ENCODE results near the gene PCDHGA1. TPM values are rescaled to one million over a fixed set of nuclear protein-coding genes. Genes with fewer than 3 reads are reported as not detected.
"Not testable (repeated sequence)": the region's sequence is repeated elsewhere in the genome, so short reads cannot be mapped to it uniquely, and the experiment has no call there.

Gene PCDHGA1
- total and polyA plus RNA-seq, 9 donors, result 0.44 to 0.86 (median 0.63) TPM

GRCh38 chr5:141345327-141345726 lies 15.0 kb downstream of the PCDHGA1 start:
- Histone ChIP-seq H3K27me3 (ENCODE audit: control insufficient read depth, insufficient read depth, low read length) (peaks cover 2% of the 10 kb centered on the region), H3K27ac (ENCODE audit: low read length) (no peak overlapping the region), H3K36me3 (ENCODE audit: control insufficient read depth, insufficient read depth, low read length) (no peaks in the 10 kb centered on the region), H3K4me1 (ENCODE audit: control insufficient read depth, insufficient read depth, low read length) (no peaks in the 10 kb centered on the region), H3K9me3 (replicated peaks; ENCODE audit: control insufficient read depth, low read depth, low read length) (peaks cover 49% of the 10 kb centered on the region), H3K4me3 (ENCODE audit: low read length) (no peak overlapping the region)
- 50% methylated on average over 13 of the region's 20 CpGs for WGBS (ENCODE audit: insufficient coverage)
- no peak for DNase-seq

GRCh38 chr5:141346017-141346416 lies 15.7 kb downstream of the PCDHGA1 start:
- not testable (repeated sequence) for H3K4me3 ChIP-seq (ENCODE audit: low read length)
- WGBS (ENCODE audit: insufficient coverage), result 40% methylated on average over 1 of the region's 35 CpGs
- peaks cover 51% of the 10 kb centered on the region for H3K9me3 ChIP-seq (replicated peaks; ENCODE audit: control insufficient read depth, low read depth, low read length)

GRCh38 chr5:141349917-141350619 lies 19.8 kb downstream of the PCDHGA1 start, which contains the start of gene PCDHGB1:
PCDHGB1 (plus strand) TSS chr5:141350099; CDS start chr5:141350261, 162 bp downstream.
- peak; percentile 11 for DNase-seq
- Histone ChIP-seq H3K4me1 (ENCODE audit: control insufficient read depth, insufficient read depth, low read length) (no peaks in the 10 kb centered on the region), H3K27me3 (ENCODE audit: control insufficient read depth, insufficient read depth, low read length) (peaks cover 3% of the 10 kb centered on the region), H3K4me3 (ENCODE audit: low read length) (no peak within 1 kb of the TSS), H3K9me3 (replicated peaks; ENCODE audit: control insufficient read depth, low read depth, low read length) (peaks cover 45% of the 10 kb centered on the region), H3K36me3 (ENCODE audit: control insufficient read depth, insufficient read depth, low read length) (no peaks in the 10 kb centered on the region), H3K27ac (ENCODE audit: low read length) (no peak within 1 kb of the TSS)
- 34% methylated on average over 27 of the region's 29 CpGs for WGBS (ENCODE audit: insufficient coverage)

More at GRCh38 chr5:141346017-141346416, 15.7 kb downstream of the PCDHGA1 start:
- not testable (repeated sequence) for DNase-seq; H3K36me3 ChIP-seq (ENCODE audit: control insufficient read depth, insufficient read depth, low read length); H3K4me1 ChIP-seq (ENCODE audit: control insufficient read depth, insufficient read depth, low read length); H3K27ac ChIP-seq (ENCODE audit: low read length); H3K27me3 ChIP-seq (ENCODE audit: control insufficient read depth, insufficient read depth, low read length)

DNA sequence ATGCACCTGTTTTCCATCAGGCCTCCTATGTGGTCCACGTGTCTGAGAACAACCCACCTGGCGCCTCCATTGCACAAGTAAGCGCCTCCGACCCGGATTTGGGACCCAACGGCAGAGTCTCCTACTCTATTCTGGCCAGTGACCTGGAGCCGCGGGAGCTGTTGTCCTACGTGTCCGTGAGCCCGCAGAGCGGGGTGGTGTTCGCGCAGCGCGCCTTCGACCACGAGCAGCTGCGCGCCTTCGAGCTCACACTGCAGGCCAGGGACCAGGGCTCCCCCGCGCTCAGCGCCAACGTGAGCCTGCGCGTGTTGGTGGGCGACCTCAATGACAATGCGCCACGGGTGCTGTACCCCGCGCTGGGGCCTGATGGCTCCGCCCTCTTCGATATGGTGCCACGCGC lies 21.3 kb downstream of the PCDHGA1 start:
- Histone ChIP-seq H3K27ac (ENCODE audit: low read length) (no peak overlapping the region), H3K36me3 (ENCODE audit: control insufficient read depth, insufficient read depth, low read length) (no peaks in the 10 kb centered on the region), H3K9me3 (replicated peaks; ENCODE audit: control insufficient read depth, low read depth, low read length) (peaks cover 52% of the 10 kb centered on the region), H3K27me3 (ENCODE audit: control insufficient read depth, insufficient read depth, low read length) (peaks cover 3% of the 10 kb centered on the region), H3K4me3 (ENCODE audit: low read length) (no peak overlapping the region), H3K4me1 (ENCODE audit: control insufficient read depth, insufficient read depth, low read length) (no peaks in the 10 kb centered on the region)
- WGBS (ENCODE audit: insufficient coverage), result 47% methylated on average over 16 of the region's 36 CpGs
- no peak for DNase-seq

DNA sequence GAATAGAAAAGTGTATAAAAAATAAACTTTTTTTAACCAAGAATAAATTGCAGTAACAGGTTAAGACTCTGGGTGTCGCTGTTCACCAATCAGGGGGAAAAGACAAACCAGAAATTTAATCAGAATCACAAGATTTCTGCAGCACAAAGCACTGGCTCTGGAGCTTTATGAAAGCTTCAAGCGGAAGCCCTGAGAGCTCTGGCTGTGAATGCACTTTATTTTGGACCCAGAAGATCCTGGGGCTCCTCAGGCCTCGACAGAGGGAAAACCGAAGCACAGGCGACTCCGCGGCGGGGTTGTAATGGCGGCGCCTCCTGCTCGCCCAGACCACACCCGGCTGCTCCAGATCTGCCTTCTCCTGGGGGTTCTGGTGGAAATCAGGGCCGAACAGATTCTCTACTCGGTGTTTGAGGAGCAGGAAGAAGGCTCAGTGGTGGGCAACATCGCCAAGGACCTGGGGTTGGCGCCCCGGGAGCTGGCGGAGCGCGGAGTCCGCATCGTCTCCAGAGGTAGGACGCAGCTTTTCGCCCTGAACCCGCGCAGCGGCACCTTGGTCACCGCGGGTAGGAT lies 24.7 kb downstream of the PCDHGA1 start, which contains the start of gene PCDHGA4:
TSS of gene PCDHGA4 (plus strand) at position 122 of the 570 bp plus-strand sequence. CDS start at position 209, 87 bp downstream.
- Histone ChIP-seq H3K27me3 (ENCODE audit: control insufficient read depth, insufficient read depth, low read length) (peaks cover 3% of the 10 kb centered on the region), H3K36me3 (ENCODE audit: control insufficient read depth, insufficient read depth, low read length) (no peaks in the 10 kb centered on the region), H3K4me3 (ENCODE audit: low read length) (no peak within 1 kb of the TSS), H3K27ac (ENCODE audit: low read length) (no peak within 1 kb of the TSS), H3K4me1 (ENCODE audit: control insufficient read depth, insufficient read depth, low read length) (no peaks in the 10 kb centered on the region), H3K9me3 (replicated peaks; ENCODE audit: control insufficient read depth, low read depth, low read length) (peaks cover 59% of the 10 kb centered on the region)
- DNase-seq, result peak; percentile 0
- 16% methylated on average over 29 of the region's 29 CpGs for WGBS (ENCODE audit: insufficient coverage)

DNA sequence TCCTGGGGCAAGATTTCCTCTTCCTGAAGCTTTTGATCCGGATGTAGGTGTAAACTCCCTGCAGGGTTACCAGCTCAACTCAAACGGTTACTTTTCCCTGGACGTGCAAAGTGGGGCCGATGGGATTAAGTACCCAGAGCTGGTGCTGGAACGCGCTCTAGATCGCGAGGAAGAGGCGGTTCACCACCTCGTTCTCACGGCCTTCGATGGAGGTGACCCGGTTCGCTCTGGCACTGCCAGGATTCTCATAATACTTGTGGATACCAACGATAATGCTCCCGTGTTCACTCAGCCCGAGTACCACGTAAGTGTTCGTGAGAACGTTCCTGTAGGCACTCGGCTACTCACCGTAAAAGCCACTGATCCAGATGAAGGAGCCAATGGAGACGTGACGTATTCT lies 25.3 kb downstream of the PCDHGA1 start:
- no peak for DNase-seq
- Histone ChIP-seq H3K4me3 (ENCODE audit: low read length) (no peak overlapping the region), H3K36me3 (ENCODE audit: control insufficient read depth, insufficient read depth, low read length) (no peaks in the 10 kb centered on the region), H3K4me1 (ENCODE audit: control insufficient read depth, insufficient read depth, low read length) (no peaks in the 10 kb centered on the region), H3K27ac (ENCODE audit: low read length) (no peak overlapping the region), H3K9me3 (replicated peaks; ENCODE audit: control insufficient read depth, low read depth, low read length) (peaks cover 60% of the 10 kb centered on the region), H3K27me3 (ENCODE audit: control insufficient read depth, insufficient read depth, low read length) (peaks cover 2% of the 10 kb centered on the region)
- WGBS (ENCODE audit: insufficient coverage), result 70% methylated on average over 22 of the region's 24 CpGs

DNA sequence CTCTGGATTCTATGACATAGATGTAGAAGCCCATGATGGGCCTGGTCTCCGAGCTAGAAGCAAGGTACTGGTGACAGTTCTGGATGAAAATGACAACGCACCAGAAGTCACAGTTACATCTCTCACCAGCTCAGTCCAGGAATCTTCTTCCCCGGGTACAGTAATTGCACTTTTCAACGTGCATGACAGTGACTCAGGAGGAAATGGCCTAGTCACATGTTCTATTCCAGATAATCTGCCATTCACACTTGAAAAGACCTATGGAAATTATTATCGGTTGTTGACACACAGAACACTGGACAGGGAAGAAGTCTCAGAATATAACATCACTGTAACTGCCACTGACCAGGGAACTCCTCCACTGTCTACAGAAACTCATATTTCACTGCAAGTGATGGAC lies 25.8 kb downstream of the PCDHGA1 start:
- Histone ChIP-seq H3K4me1 (ENCODE audit: control insufficient read depth, insufficient read depth, low read length) (no peaks in the 10 kb centered on the region), H3K36me3 (ENCODE audit: control insufficient read depth, insufficient read depth, low read length) (no peaks in the 10 kb centered on the region), H3K27me3 (ENCODE audit: control insufficient read depth, insufficient read depth, low read length) (peaks cover 2% of the 10 kb centered on the region), H3K27ac (ENCODE audit: low read length) (no peak overlapping the region), H3K4me3 (ENCODE audit: low read length) (no peak overlapping the region), H3K9me3 (replicated peaks; ENCODE audit: control insufficient read depth, low read depth, low read length) (peaks cover 61% of the 10 kb centered on the region)
- WGBS (ENCODE audit: insufficient coverage), result 75% methylated on average over 3 of the region's 5 CpGs
- no peak for DNase-seq

GRCh38 chr5:141356950-141357349 lies 26.6 kb downstream of the PCDHGA1 start:
- Histone ChIP-seq H3K4me1 (ENCODE audit: control insufficient read depth, insufficient read depth, low read length) (no peaks in the 10 kb centered on the region), H3K27me3 (ENCODE audit: control insufficient read depth, insufficient read depth, low read length) (no peaks in the 10 kb centered on the region), H3K4me3 (ENCODE audit: low read length) (no peak overlapping the region), H3K27ac (ENCODE audit: low read length) (no peak overlapping the region), H3K36me3 (ENCODE audit: control insufficient read depth, insufficient read depth, low read length) (no peaks in the 10 kb centered on the region), H3K9me3 (replicated peaks; ENCODE audit: control insufficient read depth, low read depth, low read length) (peaks cover 61% of the 10 kb centered on the region)
- WGBS (ENCODE audit: insufficient coverage), result 67% methylated on average over 19 of the region's 19 CpGs
- DNase-seq, result no peak

DNA sequence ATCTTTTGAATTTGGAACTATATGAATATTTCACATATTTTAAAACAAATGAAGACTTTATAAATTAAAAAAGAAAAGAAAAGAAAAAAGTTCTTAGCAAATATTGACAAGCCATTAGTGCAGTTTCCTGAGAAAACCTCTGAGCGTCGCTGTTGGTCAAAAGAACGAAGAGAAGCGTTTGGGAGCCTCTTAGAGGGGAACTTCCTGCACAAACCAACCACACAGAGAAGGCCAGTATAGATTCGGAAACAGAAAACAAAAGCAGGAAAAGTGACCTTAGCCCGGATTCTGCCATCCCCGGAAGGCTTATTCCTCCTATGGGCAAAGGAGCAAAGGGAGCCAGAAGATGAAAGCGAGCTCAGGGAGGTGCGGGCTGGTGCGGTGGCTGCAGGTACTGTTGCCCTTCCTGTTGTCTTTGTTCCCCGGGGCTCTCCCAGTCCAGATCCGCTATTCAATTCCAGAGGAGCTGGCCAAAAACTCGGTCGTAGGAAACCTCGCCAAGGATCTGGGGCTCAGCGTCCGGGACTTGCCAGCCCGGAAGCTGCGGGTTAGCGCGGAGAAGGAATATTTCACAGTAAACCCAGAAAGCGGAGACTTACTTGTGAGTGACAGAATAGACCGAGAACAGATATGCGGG lies 29.6 kb downstream of the PCDHGA1 start, which contains the start of gene PCDHGB2:
TSS of gene PCDHGB2 (plus strand) at position 205 of the 637 bp plus-strand sequence. CDS start at position 347, 142 bp downstream.
- H3K27ac ChIP-seq (ENCODE audit: low read length), result no peak within 1 kb of the TSS
- WGBS (ENCODE audit: insufficient coverage), result 22% methylated on average over 16 of the region's 24 CpGs
- peak; percentile 14 for DNase-seq
- peak within 1 kb of the TSS; percentile 18 for H3K4me3 ChIP-seq (ENCODE audit: low read length)
- H3K27me3 ChIP-seq (ENCODE audit: control insufficient read depth, insufficient read depth, low read length), result peaks cover 10% of the 10 kb centered on the region
- H3K9me3 ChIP-seq (replicated peaks; ENCODE audit: control insufficient read depth, low read depth, low read length), result peaks cover 74% of the 10 kb centered on the region
- H3K4me1 ChIP-seq (ENCODE audit: control insufficient read depth, insufficient read depth, low read length), result no peaks in the 10 kb centered on the region
- no peaks in the 10 kb centered on the region for H3K36me3 ChIP-seq (ENCODE audit: control insufficient read depth, insufficient read depth, low read length)

- Histone ChIP-seq H3K36me3 (ENCODE audit: control insufficient read depth, insufficient read depth, low read length) (no peaks in the 10 kb centered on the region), H3K27ac (ENCODE audit: low read length) (no peak overlapping the region), H3K4me1 (ENCODE audit: control insufficient read depth, insufficient read depth, low read length) (no peaks in the 10 kb centered on the region), H3K9me3 (replicated peaks; ENCODE audit: control insufficient read depth, low read depth, low read length) (peaks cover 78% of the 10 kb centered on the region), H3K27me3 (ENCODE audit: control insufficient read depth, insufficient read depth, low read length) (peaks cover 14% of the 10 kb centered on the region), H3K4me3 (ENCODE audit: low read length) (no peak overlapping the region)
- DNase-seq, result no peak
- 50% methylated on average over 8 of the region's 15 CpGs for WGBS (ENCODE audit: insufficient coverage)
These were observed 30.4 kb downstream of the PCDHGA1 start for GRCh38 chr5:141360685-141361084.
